Activated naive CD4-positive, alpha-beta T cell treated with anti-CD3 and anti-CD28 coated beads, Interleukin-2, amount 50 U/mL, for 72 hours (primary cell): Measurements from ENCODE around the gene IL36B. TPM values are rescaled to one million over a fixed set of nuclear protein-coding genes. Genes with fewer than 3 reads are reported as not detected.
"Not testable (repeated sequence)": the region's sequence is repeated elsewhere in the genome, so short reads cannot be mapped to it uniquely, and the experiment has no call there.

ENCODE experiments used
- ATAC-seq, 2 donors: fragments of 150-1000 bp; cut with Tn5 transposase; 2 replicates each; pipeline ENCODE4 v1.10.0; 2021; ENCODE audit warnings: mild to moderate bottlenecking in 2 of 2, moderate library complexity in 2 of 2
- DNase-seq, 2 donors: peaks; one replicate each; pipeline ENCODE4 v3.0.0; 2021 to 2022; ENCODE audit warnings: low spot score in 2 of 2
- H3K27ac Mint-ChIP-seq, 2 donors: one replicate each; pipeline ENCODE4 v1.8.0; 2022; ENCODE audit warnings: mild to moderate bottlenecking in 2 of 2, mixed read lengths in 2 of 2
- H3K36me3 Mint-ChIP-seq, 2 donors: one replicate each; pipeline ENCODE4 v1.8.0; 2022; ENCODE audit warnings: mixed read lengths in 2 of 2
- H3K9me3 Mint-ChIP-seq, 2 donors: one replicate each; pipeline ENCODE4 v1.8.0; 2022; ENCODE audit warnings: mixed read lengths in 2 of 2
- total RNA-seq, 2 donors: library from RNA; stranded (reverse); gene quantifications; one replicate each; pipeline ENCODE4 v1.2.3, GENCODE V29; 2022

Gene IL36B
- not detected for total RNA-seq

DNA sequence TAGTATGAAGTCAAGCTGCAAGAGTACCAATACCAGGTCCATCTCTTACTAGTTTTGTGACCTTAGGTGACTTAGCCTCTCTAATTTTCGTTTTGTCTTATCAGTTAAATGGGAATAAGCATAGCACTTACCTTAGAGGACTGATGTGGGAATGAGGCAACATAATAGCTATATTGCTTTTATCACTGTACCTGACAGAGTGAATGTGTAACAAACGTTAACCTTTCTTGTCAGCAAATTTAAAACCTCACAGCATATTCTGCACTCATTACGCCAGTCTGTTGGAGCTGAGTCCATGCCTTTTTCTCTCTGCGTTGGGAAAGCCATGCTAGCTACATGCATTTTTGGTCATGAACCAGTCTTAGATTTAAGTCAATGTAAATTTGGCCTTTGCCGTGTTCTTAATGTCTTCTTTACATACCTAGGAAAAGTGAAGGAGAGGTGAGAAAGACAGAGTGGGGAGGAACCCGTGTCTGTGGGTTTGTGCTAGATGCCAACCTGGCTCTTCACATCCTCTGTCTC lies at the start of gene IL36B:
Gene IL36B, minus strand, starts transcription at position 472 of the 522 bp plus-strand sequence.
- peaks cover 26 to 39% of the 10 kb centered on the region in 2 donors for H3K9me3 Mint-ChIP-seq
- H3K36me3 Mint-ChIP-seq = peaks cover 23 to 33% of the 10 kb centered on the region in 2 donors
- DNase-seq (no peak), ATAC-seq (no peak)
- no peak within 1 kb of the TSS for H3K27ac Mint-ChIP-seq

DNA sequence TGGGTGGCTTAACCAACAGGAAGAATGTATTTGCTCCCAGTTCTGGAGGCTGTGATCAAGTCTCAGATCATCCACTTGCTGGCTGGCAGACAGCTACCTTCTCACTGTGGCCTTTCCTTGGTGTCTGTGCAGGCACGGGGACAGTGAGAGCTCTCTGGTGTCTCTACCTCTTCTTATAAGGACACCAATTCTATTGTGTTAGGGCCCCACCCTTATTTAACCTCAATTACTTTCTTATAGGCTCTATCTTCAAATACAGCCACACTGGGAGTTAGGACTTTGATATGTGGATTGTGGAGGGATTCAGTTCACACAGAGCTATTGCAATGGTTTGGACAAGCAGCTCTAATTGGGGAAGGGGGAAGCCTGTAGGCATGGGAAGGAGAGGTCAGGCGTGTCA lies 49.5 kb upstream of the IL36B start:
- ATAC-seq (no peak), DNase-seq (no peak)
- peak overlapping the region in 1 of 2 donors; percentile 84 for H3K27ac Mint-ChIP-seq
- H3K36me3 Mint-ChIP-seq = peaks cover 22 to 39% of the 10 kb centered on the region in 2 donors
- H3K9me3 Mint-ChIP-seq = peaks cover 14 to 27% of the 10 kb centered on the region in 2 donors

DNA sequence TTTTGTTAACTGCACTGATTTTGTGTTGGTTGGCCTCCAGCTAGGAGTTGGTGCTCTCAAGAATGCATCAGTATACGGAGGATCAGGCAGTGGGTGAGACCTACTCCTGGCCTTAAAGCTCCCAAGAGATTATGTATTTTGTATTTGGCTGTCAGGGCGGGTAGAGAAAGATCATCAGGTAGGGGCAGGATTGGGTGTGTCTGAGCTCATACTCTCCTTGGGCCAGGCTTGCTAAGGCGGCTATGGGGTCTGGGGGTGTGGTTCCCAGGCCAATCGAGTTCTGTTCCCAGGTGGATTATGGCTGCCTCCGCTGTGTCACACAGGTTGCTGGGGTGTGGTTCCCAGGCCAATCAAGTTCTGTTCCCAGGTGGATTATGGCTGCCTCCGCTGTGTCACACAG lies 45.9 kb upstream of the IL36B start:
- DNase-seq (no peak), ATAC-seq (peak in 1 of 2 donors; percentile 34)
- Mint-ChIP-seq H3K9me3 (peaks cover 21 to 33% of the 10 kb centered on the region in 2 donors), H3K36me3 (peaks cover 22 to 36% of the 10 kb centered on the region in 2 donors), H3K27ac (peak overlapping the region; percentile 53 to 79)

DNA sequence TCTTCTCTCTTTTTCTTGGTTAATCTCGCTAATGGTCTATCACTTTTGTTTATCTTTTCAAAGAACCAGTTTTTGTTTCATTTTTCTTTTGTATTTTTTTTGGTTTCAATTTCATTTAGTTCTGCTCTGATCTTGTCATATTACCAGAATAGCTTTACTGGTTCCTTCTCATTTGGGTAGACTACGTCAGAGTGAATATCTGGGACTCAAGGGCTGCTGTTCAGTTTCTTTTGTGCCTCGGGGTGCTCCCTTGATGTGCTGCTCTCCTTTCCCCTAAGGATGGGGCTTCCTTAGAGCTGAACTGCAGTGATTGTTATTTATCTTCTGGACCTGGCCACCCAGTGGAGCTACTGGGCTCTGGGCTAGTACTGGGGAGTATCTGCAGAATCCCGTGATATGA lies 45.4 kb upstream of the IL36B start:
- peaks cover 16 to 30% of the 10 kb centered on the region in 2 donors for H3K9me3 Mint-ChIP-seq
- peak overlapping the region; percentile 53 to 79 for H3K27ac Mint-ChIP-seq
- peaks cover 18 to 31% of the 10 kb centered on the region in 2 donors for H3K36me3 Mint-ChIP-seq
- no peak for DNase-seq
- ATAC-seq = peak; percentile 89 to 94

DNA sequence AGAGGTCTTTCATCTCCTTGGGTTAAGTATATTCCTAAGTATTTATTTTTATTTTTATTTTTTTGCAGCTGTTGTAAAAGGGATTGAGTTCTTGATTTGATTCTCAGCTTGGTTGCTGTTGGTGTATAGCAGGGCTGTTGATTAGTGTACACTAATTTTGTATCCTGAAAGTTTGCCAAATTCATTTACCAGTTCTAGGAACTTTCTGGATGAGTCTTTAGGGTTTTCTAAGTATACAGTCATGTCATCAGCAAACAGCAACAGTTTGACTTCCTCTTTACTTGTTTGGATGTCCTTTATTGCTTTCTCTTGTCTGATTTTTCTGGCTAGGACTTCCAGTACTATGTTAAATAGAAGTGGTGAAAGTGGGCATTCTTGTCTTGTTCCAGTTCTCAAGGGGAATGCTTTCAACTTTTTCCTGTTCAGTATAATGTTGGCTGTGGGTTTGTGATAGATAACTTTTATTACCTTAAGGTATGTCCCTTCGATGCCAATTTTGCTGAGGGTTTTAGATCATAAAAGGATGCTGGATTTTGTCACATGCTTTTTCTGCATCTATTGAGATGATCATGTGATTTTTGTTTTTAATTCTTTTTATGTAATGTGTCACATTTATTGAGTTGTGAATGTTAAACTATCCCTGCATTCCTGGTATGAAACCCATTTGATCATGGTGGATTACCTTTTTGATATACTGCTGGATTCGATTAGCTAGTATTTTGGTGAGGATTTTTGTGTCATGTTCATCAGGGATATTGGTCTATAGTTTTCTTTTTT lies 44.4 kb upstream of the IL36B start:
- H3K36me3 Mint-ChIP-seq = peaks cover 8 to 22% of the 10 kb centered on the region in 2 donors
- H3K9me3 Mint-ChIP-seq = peaks cover 13 to 25% of the 10 kb centered on the region in 2 donors
- peak in 1 of 2 donors; percentile 74 for ATAC-seq
- peak overlapping the region in 1 of 2 donors; percentile 73 for H3K27ac Mint-ChIP-seq
- not testable (repeated sequence) for DNase-seq

DNA sequence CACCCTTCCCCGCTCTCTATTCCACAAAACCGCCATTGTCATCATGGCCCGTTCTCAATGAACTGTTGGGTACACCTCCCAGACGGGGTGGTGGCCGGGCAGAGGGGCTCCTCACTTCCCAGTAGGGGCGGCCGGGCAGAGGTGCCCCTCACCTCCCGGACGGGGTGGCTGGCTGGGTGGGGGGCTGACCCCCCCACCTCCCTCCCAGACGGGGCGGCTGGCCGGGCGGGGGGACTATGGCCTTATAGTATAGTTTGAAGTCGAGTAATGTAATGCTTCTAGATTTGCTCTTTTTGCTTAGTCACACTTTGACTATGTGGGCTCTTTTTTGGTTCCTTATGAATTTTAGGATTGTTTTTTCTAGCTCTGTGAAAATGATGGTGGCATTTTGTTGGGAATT lies 43.6 kb upstream of the IL36B start:
- DNase-seq, ATAC-seq, H3K27ac Mint-ChIP-seq: not testable (repeated sequence)
- H3K36me3 Mint-ChIP-seq = peaks cover 7 to 22% of the 10 kb centered on the region in 2 donors
- H3K9me3 Mint-ChIP-seq = peaks cover 13 to 24% of the 10 kb centered on the region in 2 donors

DNA sequence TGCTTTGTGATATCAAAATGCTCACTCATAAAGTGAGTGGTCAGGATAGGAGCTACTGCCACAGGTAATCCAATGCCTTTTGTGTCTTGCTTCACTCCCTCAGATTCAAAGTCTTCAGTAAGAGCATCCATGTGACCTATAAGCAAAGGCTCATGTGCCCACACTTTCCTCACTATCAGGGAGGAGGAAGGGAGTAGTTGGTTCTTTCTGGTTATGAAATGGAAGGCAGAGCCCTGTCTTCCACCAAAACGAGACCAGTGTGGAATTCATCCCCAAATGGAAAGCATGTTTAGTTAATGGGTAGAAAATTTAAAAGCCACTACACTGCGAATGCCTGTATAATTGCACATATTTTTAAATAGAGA lies 40.9 kb upstream of the IL36B start:
- Mint-ChIP-seq H3K36me3 (peaks cover 7 to 22% of the 10 kb centered on the region in 2 donors), H3K27ac (no peak overlapping the region), H3K9me3 (peaks cover 13 to 24% of the 10 kb centered on the region in 2 donors)
- ATAC-seq = no peak
- DNase-seq = no peak

DNA sequence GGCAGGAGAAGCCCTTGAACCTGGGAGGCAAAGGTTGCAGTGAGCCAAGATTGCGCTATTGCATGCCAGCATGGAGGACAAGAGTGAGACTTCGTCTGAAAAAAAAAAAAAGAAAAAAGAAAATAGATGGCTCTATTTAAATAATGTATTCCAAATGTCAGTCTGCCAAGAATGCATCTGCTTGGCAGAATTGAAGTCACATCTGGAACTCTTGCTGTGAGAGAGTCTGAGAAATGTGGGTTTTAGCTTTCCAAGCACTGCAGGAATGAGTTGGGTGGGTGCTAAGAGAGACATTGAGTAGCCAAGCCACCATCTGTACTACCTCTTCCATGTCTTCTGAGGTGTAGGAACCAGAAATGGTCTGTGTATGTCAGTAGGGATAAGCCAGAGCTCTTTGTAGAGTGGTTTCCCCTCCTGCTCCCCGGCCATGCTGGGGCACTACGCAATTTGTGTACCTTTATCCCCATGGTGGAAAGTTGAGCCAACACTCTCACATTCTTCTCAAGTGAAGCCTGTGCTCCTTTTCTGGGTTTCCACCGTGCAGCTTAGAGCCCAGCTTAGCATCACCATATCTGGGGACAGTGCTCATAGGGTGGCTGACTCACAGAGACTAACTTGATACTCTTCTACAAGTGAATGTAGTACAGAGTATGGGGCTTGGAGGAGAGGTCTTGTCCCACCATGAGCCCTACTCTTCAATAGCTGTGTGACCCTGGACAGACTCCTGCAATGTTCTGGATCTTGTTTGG lies 40.4 kb upstream of the IL36B start:
- DNase-seq (no peak), ATAC-seq (no peak)
- Mint-ChIP-seq H3K36me3 (peaks cover 5 to 17% of the 10 kb centered on the region in 2 donors), H3K27ac (no peak overlapping the region), H3K9me3 (peaks cover 13 to 20% of the 10 kb centered on the region in 2 donors)

DNA sequence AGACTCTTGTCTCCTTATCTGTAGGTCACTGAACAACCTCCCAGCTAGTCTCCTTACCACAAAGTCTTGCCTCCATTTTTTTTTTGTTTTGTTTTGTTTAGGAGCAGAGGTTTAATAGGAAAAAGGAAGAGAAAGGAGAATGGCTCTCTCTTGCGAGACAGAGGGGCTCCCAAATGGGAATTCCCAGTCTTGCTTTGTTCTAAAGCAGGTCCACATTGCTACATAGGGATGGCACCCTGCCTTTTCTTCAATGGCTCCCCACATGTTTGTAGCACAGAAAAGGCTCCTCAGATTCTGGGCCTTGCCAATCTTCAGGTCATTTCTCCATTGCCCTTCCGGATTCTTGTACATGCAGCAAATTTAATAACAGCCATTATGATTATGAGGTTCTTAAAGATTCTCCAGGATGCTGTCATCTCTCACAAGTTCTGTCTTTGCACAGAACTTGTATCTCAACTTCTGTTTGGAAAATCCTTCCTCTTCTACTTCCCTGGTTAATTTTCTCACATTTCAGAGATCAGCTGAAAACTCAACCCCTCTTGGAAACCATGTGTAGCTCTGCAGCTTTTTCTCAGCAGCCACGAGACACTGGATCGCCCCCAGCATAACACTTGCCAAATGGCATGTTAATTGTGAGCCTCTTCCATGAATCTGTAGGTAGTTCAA lies 38.7 kb upstream of the IL36B start:
- Mint-ChIP-seq H3K27ac (no peak overlapping the region), H3K9me3 (peaks cover 0 to 5% of the 10 kb centered on the region in 2 donors), H3K36me3 (peaks cover 0 to under 1% of the 10 kb centered on the region in 2 donors)
- ATAC-seq = no peak
- DNase-seq = no peak

DNA sequence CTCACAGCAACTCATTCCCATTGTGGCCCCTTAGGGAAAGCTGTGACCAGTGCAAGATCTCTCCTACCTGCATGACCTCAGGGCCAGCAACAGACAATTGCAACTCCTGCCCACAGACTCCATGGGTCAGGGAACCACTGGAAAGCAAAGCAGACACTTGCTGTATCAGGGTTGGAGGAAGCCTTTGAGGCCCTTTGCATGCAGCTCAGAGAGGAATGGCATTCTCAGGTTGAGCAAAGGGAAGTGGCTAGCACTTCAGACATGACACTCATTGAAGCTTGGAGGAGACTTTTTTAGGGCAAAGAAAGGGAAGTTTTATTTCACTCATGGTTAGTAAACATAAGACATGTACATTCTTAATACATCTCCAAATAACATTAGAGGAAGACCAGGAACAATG lies 37.2 kb upstream of the IL36B start:
- Mint-ChIP-seq H3K36me3 (no peaks in the 10 kb centered on the region), H3K9me3 (no peaks in the 10 kb centered on the region), H3K27ac (no peak overlapping the region)
- ATAC-seq (peak in 1 of 2 donors; percentile 78), DNase-seq (no peak)

DNA sequence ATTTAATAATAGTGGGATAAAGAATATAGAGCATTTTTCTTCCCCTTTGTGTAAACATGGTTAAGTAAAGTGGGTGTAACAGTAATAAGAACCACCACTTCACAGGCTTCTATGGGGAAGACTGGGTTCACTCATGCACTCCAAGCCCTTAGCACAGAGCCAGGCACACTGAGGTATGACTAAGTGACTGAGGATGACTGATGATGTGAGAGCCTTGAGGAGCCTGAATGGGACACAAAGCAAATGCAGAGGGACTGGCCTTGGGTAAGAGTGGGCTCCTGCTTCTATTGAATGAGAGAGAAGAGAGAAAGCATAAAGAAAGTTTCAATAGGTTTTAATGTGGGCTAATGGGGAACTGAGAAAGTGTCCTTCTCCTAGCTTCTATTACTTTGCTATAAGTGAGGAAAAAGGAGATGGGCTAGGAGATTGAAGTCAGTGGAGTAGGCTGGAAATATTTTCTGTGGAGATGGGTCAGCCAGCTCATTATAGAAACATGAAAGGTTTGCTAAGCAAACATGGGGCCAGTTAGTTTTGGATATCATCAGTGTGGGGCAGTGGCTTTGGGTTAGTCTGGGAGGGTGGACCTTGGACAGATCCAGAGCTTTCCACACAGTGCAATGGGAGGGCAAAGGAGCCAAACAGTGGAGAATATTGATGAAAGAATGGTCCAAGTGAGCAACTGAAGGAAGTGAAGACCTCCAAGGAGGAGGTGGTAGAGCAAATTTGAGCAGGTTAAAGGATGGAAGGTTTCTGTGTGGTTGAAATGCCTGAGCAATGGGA lies 35.7 kb upstream of the IL36B start:
- no peak for DNase-seq
- no peaks in the 10 kb centered on the region for H3K9me3 Mint-ChIP-seq

DNA sequence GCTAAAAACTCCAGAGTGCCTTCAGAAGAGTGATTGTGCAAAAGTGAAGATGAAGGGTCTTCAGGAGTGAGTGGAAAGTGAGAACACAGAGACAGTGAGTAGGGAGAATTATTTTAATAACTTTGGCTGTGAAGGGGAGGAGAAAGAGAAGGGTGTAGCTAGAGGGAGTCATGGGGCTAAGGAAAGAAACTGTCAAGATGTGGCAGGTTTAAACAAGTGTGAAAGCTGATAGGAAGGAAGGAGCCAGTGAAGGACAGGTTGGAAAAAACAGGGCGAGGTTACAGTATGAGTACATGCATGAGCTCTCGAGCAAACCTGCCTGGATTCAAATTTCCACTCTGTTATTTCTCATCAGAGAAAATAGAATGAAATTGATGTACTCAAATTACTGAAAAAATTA lies 32.9 kb upstream of the IL36B start:
- H3K36me3 Mint-ChIP-seq = no peaks in the 10 kb centered on the region
- DNase-seq (no peak), ATAC-seq (no peak)
- no peaks in the 10 kb centered on the region for H3K9me3 Mint-ChIP-seq
- peak overlapping the region in 1 of 2 donors; percentile 11 for H3K27ac Mint-ChIP-seq

More for the DNA sequence above, 35.7 kb upstream of the IL36B start:
- Mint-ChIP-seq H3K36me3 (no peaks in the 10 kb centered on the region), H3K27ac (no peak overlapping the region)
- no peak for ATAC-seq

DNA sequence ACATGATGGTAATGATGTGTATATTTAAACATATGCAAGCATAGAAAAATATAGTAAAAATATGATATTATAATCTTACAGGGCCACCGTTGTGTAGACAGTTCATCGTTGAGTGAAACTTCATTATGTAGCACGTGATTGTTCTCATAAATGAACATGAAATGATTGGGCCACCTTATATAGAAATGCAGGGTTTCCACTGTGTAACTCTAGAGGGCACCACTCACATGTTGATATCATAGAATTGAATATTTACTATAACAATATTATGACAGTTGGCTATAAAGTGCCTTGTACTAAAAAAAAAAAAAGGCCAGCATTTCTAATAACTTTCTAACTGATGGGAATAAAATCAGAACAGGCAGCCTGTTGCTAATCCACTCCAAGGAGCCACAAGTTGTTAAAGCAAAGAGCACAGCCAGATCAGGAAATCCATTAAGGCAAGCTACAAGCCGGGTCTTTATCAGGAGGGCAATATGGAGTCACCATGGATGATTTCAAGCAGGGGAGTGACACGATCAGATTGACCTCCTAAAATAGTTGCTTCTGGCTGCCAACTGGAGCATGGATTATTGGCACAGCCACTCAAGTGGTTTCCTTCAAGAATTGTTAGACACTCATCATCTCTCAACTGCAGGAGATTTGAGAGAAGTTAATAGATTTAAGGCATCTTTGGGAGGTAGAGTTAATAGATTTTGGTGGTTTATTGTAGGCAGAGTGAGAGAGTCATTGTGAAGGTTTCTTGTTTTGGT lies 31.8 kb upstream of the IL36B start:
- H3K9me3 Mint-ChIP-seq = no peaks in the 10 kb centered on the region
- peak; percentile 60 to 74 for ATAC-seq
- no peak for DNase-seq
- H3K36me3 Mint-ChIP-seq = no peaks in the 10 kb centered on the region
- no peak overlapping the region for H3K27ac Mint-ChIP-seq

DNA sequence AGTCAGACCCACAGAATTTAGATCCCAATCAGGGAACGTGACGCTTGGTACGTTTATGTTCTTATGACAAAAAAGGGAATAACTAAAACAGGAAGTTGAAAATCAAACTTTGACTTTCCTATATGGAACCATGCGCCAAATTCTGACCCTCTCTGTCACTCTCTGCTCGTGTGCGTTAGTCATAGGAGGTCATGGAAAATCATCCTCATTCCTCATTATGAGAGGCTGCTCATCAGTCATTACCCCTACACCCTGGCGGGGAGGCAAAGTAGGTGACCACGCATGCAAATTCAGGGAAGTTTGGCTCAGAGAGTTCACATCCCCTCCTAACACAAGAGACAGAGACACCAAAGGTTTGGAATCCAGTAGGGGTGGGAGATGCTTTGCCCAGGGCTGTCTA lies 30.6 kb upstream of the IL36B start:
- ATAC-seq (peak in 1 of 2 donors; percentile 68), DNase-seq (no peak)
- H3K27ac Mint-ChIP-seq = no peak overlapping the region
- H3K9me3 Mint-ChIP-seq = no peaks in the 10 kb centered on the region
- no peaks in the 10 kb centered on the region for H3K36me3 Mint-ChIP-seq

DNA sequence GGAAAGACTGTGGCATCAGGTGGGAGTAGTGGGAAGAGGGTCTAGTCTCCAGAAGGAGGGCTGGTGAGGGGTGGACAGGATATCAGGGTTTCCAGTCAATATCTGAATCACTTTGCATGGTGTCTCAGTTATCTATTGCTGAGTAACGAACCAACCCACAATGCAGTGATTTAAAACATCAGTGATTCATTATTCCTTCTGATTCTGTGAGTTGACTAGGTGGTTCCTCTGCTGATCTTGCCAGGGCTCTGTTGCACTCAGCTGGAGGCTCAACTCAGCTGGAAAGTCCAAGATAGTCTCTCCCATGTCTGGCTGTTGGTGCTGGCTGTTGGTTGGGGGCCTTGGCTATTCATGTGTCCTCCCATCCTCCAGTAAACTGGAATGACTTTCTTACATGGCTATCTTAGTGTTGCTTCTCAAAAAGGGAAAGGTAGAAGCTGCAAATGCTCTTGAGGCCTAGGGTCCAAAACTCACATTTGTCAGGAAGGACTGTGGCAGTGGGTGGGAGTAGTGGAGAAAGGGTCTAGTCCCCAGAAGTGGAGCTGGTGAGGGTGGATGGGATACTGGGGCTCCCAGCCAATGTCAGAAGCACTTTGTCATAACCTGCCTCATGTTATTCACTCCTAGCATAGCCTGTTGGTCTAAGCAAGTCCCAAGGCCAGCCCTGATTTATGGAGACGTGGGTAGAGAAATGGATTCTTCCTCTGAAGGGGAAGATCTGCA lies 29.0 kb upstream of the IL36B start:
- ATAC-seq = peak in 1 of 2 donors; percentile 41
- Mint-ChIP-seq H3K36me3 (no peaks in the 10 kb centered on the region), H3K9me3 (no peaks in the 10 kb centered on the region), H3K27ac (no peak overlapping the region)
- DNase-seq = no peak
